HEK293 (cell line): ENCODE data around the gene FCN1.

Experiments used
- CTCF ChIP-seq: fragments of 450-650 bp; formaldehyde crosslinking; IDR thresholded peaks from 2 replicates; pipeline ENCODE4 v1.5.1; 2016; ENCODE audit warnings: missing biosample characterization, missing genetic modification characterization
- PRDM10 ChIP-seq: fragments of 450-650 bp; formaldehyde crosslinking; IDR thresholded peaks from 2 replicates; pipeline ENCODE4 v1.5.1; 2016; ENCODE audit warnings: missing biosample characterization, missing genetic modification characterization
- PRDM4 ChIP-seq: fragments of 450-650 bp; formaldehyde crosslinking; IDR thresholded peaks from 2 replicates; pipeline ENCODE4 v1.5.1; 2017; ENCODE audit warnings: missing biosample characterization, missing genetic modification characterization
- REST ChIP-seq: fragments of 450-650 bp; formaldehyde crosslinking; IDR thresholded peaks from 2 replicates; pipeline ENCODE4 v1.5.1; 2016; ENCODE audit warnings: missing biosample characterization, missing genetic modification characterization
- ZNF211 ChIP-seq: fragments of 450-650 bp; formaldehyde crosslinking; IDR thresholded peaks from 2 replicates; pipeline ENCODE4 v1.5.1; 2016; ENCODE audit warnings: low read depth, missing biosample characterization, missing genetic modification characterization
- ZNF404 ChIP-seq: fragments of 450-650 bp; formaldehyde crosslinking; IDR thresholded peaks from 2 replicates; pipeline ENCODE4 v1.5.1; 2017; ENCODE audit warnings: missing biosample characterization, missing genetic modification characterization
- ZNF626 ChIP-seq: fragments of 450-650 bp; sonication (Bioruptor Pico); formaldehyde crosslinking; IDR thresholded peaks from 2 replicates; pipeline ENCODE4 v1.5.1; 2018; ENCODE audit warnings: missing biosample characterization, missing genetic modification characterization, inconsistent platforms
- ZNF639 ChIP-seq: fragments of 450-650 bp; formaldehyde crosslinking; IDR thresholded peaks from 2 replicates; pipeline ENCODE4 v1.5.1; 2016; ENCODE audit warnings: missing biosample characterization, missing genetic modification characterization

GRCh38 chr9:134922066-134922931 lies 4.6 kb upstream of the FCN1 start:
- TF ChIP-seq CTCF (tag by site-specific recombination) (no peak), ZNF626 (tag by site-specific recombination) (no peak), REST (no peak), PRDM10 (tag by site-specific recombination) (no peak), ZNF639 (no peak), ZNF404 (tag by site-specific recombination) (no peak), ZNF211 (no peak), PRDM4 (no peak)
